IPS DF 4.7 (cell line): ENCODE results near the gene SPNS1.
"Not testable (repeated sequence)": the region's sequence is repeated elsewhere in the genome, so short reads cannot be mapped to it uniquely, and the experiment has no call there.

Source experiments
- DNase-seq: peaks from one replicate; pipeline ENCODE4 v3.0.0-alpha.2; 2013; ENCODE audit warnings: low spot score; ENCODE audit errors: extremely low read depth

SPNS1 gene

GRCh38 chr16:28987170-28987853, 12.7 kb downstream of the SPNS1 start:
- no peak for DNase-seq

GRCh38 chr16:28989363-28989762, 14.8 kb downstream of the SPNS1 start:
- no peak for DNase-seq

- DNase-seq = no peak
Measured at GRCh38 chr16:28990375-28991040, 15.9 kb downstream of the SPNS1 start.

- DNase-seq = no peak
Measured at GRCh38 chr16:28991687-28992086, 17.1 kb downstream of the SPNS1 start.

GRCh38 chr16:28992496-28992895, 17.9 kb downstream of the SPNS1 start:
- no peak for DNase-seq

GRCh38 chr16:28998837-28999236, 24.3 kb downstream of the SPNS1 start:
- no peak for DNase-seq

GRCh38 chr16:28999577-28999976, 25.0 kb downstream of the SPNS1 start:
- DNase-seq = no peak

GRCh38 chr16:29000019-29000418, 25.4 kb downstream of the SPNS1 start:
- DNase-seq = no peak

- DNase-seq = not testable (repeated sequence)
Measured at GRCh38 chr16:29004496-29005139, 30.0 kb downstream of the SPNS1 start.

GRCh38 chr16:29007730-29008593, 33.4 kb downstream of the SPNS1 start:
- no peak for DNase-seq

GRCh38 chr16:29009050-29009837, 34.7 kb downstream of the SPNS1 start:
- no peak for DNase-seq

GRCh38 chr16:29009838-29010166, 35.2 kb downstream of the SPNS1 start:
- no peak for DNase-seq

- DNase-seq = no peak
Measured at GRCh38 chr16:29011112-29011511, 36.5 kb downstream of the SPNS1 start.

- DNase-seq = no peak
Measured at GRCh38 chr16:29011851-29012250, 37.3 kb downstream of the SPNS1 start.

GRCh38 chr16:29012913-29013553, 38.5 kb downstream of the SPNS1 start:
- no peak for DNase-seq

- DNase-seq = no peak
Measured at GRCh38 chr16:29014561-29015069, 40.0 kb downstream of the SPNS1 start.

- DNase-seq = no peak
Measured at GRCh38 chr16:29022196-29022595, 47.6 kb downstream of the SPNS1 start.

GRCh38 chr16:29023279-29024277, 49.0 kb downstream of the SPNS1 start:
- no peak for DNase-seq

- no peak for DNase-seq
Measured at GRCh38 chr16:29024278-29024677, 49.7 kb downstream of the SPNS1 start.
